Spleen (tissue), 7 donors: ENCODE results near the gene MYO18A.

Source experiments
- CTCF ChIP-seq, 11 experiments: fragments of 200-600 bp in 7 of 11; fragments of 450-650 bp in 4 of 11; sonication (generic) in 4 of 11; IDR thresholded peaks in 8 of 11; conservative IDR thresholded peaks in 3 of 11; 1 replicate in 7 of 11; 2 replicates in 4 of 11; pipeline versions ENCODE4 v1.4.0 to v1.8.0; 2016 to 2021; ENCODE audit warnings: antibody characterized with exemption in 11 of 11, inconsistent platforms in 4 of 11, mild to moderate bottlenecking in 1 of 11
- POLR2AphosphoS5 ChIP-seq, 3 donors: sonication (generic); formaldehyde crosslinking; IDR thresholded peaks; one replicate each; pipeline ENCODE4 v1.5.1; 2017; ENCODE audit warnings: antibody characterized with exemption in 3 of 3
- donor health status: DM: no; HTN: no; CAD: no; lungs with moderate emphysema.
- donor health status: DM: no; HTN: no; CAD: no.
- donor health status: DM: no; HTN: no; CAD: no.

GRCh38 chr17:29062215-29062614 lies 118.0 kb downstream of the MYO18A start:
- TF ChIP-seq POLR2AphosphoS5 (IDR thresholded peaks at IDR 0.05) (no peak), CTCF (IDR thresholded peaks at IDR 0.05 in 8 of 11, conservative IDR thresholded peaks at IDR 0.05 in 3 of 11) (no peak)
